Measurements from ENCODE around the gene CDCP2. TPM values are rescaled to one million over a fixed set of nuclear protein-coding genes. Genes with fewer than 3 reads are reported as not detected.
"Not testable (repeated sequence)": the region's sequence is repeated elsewhere in the genome, so short reads cannot be mapped to it uniquely, and the experiment has no call there.

The CDCP2 gene
- total RNA-seq, 1 donor from 2014 or later = not detected

- no peak for DNase-seq
Measured at GRCh38 chr1:54114001-54114400, 38.8 kb downstream of the CDCP2 start.

GRCh38 chr1:54112705-54113368, 40.0 kb downstream of the CDCP2 start:
- DNase-seq = no peak

- DNase-seq = no peak
Measured at GRCh38 chr1:54112027-54112426, 40.8 kb downstream of the CDCP2 start.

- no peak for DNase-seq
Measured at GRCh38 chr1:54111624-54112023, 41.2 kb downstream of the CDCP2 start.

- no peak for DNase-seq
Measured at GRCh38 chr1:54110996-54111395, 41.8 kb downstream of the CDCP2 start.

- no peak for DNase-seq
Measured at GRCh38 chr1:54109129-54110090, 43.4 kb downstream of the CDCP2 start.

- no peak for DNase-seq
Measured at GRCh38 chr1:54108156-54108555, 44.6 kb downstream of the CDCP2 start.

GRCh38 chr1:54107131-54107530, 45.7 kb downstream of the CDCP2 start:
- DNase-seq = no peak

GRCh38 chr1:54105736-54106269, 47.0 kb downstream of the CDCP2 start:
- DNase-seq = no peak

GRCh38 chr1:54105080-54105479, 47.7 kb downstream of the CDCP2 start:
- no peak for DNase-seq

- DNase-seq = not testable (repeated sequence)
Measured at GRCh38 chr1:54104613-54105012, 48.2 kb downstream of the CDCP2 start.

- DNase-seq = no peak
Measured at GRCh38 chr1:54103414-54103813, 49.4 kb downstream of the CDCP2 start.

GRCh38 chr1:54100500-54100899, 52.3 kb downstream of the CDCP2 start:
- no peak for DNase-seq

GRCh38 chr1:54099061-54099610, 53.7 kb downstream of the CDCP2 start:
- DNase-seq = no peak

GRCh38 chr1:54096877-54097240, 55.9 kb downstream of the CDCP2 start:
- DNase-seq = no peak

GRCh38 chr1:54096227-54096876, 56.4 kb downstream of the CDCP2 start:
- no peak for DNase-seq

GRCh38 chr1:54095546-54096226, 57.1 kb downstream of the CDCP2 start:
- DNase-seq = no peak

GRCh38 chr1:54094730-54095105, 58.1 kb downstream of the CDCP2 start:
- not testable (repeated sequence) for DNase-seq

GRCh38 chr1:54094001-54094729, 58.6 kb downstream of the CDCP2 start:
- no peak for DNase-seq

- no peak for DNase-seq
Measured at GRCh38 chr1:54091666-54092065, 61.1 kb downstream of the CDCP2 start.

GRCh38 chr1:54088385-54088784, 64.4 kb downstream of the CDCP2 start:
- no peak for DNase-seq
